ENCODE results near the gene ZNF711.
A peak's percentile ranks its signal among the peaks of the same experiment; 100 is the strongest.
"Not testable (repeated sequence)": the region's sequence is repeated elsewhere in the genome, so short reads cannot be mapped to it uniquely, and the experiment has no call there.

The ZNF711 gene

DNA sequence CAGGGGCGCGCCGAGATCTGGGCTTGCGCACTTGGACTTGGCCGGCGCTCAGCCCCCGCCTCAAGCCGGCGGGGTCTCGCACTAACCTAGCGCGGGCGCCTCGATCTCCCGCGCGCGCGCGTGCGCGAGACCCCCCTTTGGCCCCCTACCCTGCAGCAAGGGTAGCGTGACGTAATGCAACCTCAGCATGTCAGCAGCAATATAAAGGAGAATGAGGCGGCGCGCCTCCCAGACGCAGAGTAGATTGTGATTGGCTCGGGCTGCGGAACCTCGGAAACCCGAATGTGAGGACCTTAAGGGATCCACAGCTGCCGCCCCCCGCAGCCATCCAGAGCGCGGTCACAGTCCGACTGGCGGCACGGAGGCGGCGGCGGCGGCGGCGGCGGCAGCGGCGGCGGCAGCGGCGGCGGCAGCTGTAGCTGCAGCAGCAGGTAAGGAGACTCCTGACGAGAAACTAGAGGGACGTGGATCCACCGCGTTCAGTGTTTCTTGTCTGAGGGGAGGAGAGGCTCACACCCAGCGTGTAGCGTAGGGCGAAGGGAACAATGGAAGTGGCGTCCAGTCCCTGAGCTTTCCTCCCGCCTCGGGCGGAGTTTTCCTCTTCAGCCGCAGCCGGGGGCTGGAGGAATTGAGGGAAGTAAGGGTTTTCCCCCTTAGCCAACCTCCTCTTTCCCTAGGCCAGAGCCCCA is at the start of gene ZNF711, which contains the start of gene SATL1:
Gene ZNF711, plus strand, starts transcription at position 231 of the 689 bp plus-strand sequence. CDS start 3,582 bp downstream, outside the sequence.
Gene SATL1, minus strand, starts transcription at position 19 of the 689 bp plus-strand sequence. CDS start 134,811 bp downstream, outside the sequence.
- no peak for DNase-seq

DNA sequence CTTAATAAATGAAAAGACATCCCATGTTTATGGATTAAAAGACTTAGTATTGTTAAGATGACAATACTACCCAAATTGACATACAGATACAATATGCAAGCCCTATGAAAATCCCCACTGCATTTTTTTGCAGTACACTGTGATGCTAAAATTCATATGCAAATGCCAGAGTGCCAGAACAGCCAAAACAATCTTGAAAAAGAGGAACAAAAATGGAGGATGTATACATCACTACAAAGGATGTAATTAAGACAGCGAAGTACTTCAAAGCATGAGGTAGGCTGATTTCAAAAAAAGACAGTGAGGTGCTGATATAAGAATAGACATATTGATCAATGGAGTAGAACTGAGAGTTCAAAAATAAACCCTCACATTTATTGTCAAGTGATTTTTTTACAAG is 47.5 kb upstream of the ZNF711 start:
- no peak for DNase-seq

- no peak for DNase-seq
Observed at GRCh38 chrX:85203461-85203970, 40.3 kb upstream of the ZNF711 start.

DNA sequence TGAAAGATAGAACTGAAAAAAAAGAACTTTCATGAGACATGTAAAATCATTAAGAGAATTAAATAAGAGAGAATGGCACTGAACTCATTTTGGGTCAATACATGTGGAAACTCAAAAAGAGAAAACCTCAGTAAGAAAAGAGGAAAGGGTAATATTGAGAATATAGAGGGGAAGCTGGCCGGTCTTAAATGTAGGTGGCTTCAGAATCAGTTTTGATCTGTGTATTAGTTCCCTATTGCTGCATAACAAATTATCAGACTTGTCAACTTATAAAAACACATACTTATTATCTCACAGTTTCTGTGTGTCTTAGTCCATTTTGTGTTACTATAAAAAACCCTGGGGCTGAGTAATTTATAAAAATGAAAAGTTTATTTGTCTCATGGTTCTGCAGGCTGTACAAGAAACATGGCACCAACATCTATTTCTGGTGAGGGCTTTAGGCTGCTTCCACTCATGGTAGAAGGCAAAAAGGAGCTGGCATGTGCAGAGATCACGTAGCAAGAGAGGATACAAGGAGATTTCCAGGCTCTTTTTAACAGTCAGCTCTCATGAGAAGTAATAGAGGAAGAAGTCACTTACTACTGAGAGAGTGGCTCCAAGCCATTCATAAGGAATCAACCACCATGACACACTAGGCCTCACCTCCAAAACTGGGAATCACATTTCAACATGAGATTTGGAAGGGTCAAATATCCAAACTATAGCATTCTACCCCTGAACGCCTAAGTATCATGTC is 29.8 kb upstream of the ZNF711 start:
- DNase-seq, result no peak

DNA sequence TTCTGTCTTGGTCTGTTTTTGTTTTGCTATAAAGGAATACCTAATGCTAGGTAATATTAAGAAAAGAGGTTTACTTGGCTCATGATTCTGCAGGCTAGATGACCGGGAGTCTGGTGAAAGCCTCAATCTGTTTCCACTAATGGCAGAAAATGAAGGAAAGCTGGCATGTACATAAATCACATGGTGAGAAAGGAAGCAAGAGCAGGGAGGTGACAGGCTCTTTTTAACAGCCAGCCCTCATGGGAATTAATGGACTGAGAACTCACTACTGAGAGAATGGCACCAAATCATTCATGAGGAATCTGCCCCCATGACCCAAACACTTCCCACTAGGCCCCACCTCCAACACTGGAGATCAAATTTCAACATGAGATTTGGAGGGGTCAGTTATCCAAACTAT is 27.8 kb upstream of the ZNF711 start:
- DNase-seq, result no peak

DNA sequence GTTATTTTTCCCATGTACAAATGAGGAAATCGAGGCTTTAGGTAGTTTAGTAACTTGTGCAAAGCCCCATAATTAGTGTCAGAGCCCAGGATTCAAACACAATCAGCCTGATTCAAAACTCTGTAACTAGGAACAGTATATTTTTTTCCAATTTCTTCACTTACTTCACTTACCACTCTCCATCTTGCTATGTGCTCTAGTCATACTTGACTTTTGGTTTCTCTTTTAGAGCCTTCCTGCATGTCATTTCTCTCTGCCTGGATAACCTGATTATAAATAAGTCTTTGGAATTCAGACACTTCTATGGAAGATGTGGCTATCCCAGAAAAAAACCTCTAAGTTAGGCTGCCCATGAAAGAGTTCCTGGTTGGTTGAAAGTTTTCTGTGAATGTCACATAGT is 22.4 kb upstream of the ZNF711 start:
- DNase-seq, result no peak

- DNase-seq, result no peak
Observed at GRCh38 chrX:85223359-85223758, 20.4 kb upstream of the ZNF711 start.

DNA sequence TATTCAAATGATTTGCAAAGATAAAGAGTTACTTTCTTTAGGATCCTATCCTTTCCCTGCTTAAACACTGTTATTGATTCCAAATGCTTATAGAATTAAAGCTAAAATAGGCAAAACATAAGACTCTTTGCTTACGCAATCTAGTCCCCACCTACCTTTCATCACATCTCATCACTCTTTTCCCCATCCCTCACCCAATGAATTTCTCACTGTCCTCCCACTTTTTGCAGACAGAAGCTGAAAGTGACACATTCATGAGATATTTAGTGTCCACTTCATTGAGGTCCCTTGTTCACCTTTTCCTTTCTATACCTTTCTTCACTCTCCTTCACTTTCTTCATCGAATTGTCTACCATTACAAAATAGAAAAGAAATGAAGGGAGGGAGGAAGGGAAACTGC is 636 bp upstream of the ZNF711 start:
- DNase-seq, result no peak

DNA sequence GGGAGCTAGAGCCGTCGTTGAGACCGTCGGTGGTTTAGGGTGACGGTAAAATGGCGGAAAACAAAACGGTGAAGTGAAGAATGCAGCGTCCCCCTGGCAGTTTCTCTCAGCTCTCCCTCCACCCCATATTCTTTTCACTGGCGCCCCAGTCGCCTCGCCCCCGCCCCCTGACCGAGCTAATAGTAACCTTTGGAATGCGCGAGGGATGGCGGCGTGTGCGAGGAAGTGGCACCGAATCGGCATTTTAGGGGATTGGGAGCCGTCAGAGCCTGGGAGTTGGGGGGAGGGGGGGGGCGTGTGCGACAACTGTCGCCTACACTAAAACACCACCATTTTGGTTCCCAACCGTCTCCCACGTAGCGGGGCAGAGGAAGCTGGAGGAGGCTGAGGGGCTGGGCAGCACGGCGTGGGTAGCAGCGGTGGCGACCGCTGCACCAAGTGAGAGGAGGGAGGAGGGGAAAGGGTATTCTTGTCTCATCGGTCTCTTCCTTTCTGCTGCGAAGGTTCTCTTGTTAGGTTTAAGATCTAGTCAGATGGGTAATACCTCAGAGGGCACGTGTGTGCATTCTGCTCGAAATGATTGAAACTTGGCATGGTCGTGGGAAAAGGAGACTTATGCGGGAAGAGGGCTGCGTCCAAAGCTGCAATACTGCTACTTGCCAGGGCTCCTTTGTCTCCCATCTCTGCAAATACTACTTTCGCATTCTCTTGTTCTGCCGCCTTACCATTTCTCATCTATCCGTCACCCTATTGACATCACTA is 840 bp downstream of the ZNF711 start:
- peak; percentile 8 for DNase-seq

- not testable (repeated sequence) for DNase-seq
Observed at GRCh38 chrX:85285286-85285685, 41.5 kb downstream of the ZNF711 start.

DNA sequence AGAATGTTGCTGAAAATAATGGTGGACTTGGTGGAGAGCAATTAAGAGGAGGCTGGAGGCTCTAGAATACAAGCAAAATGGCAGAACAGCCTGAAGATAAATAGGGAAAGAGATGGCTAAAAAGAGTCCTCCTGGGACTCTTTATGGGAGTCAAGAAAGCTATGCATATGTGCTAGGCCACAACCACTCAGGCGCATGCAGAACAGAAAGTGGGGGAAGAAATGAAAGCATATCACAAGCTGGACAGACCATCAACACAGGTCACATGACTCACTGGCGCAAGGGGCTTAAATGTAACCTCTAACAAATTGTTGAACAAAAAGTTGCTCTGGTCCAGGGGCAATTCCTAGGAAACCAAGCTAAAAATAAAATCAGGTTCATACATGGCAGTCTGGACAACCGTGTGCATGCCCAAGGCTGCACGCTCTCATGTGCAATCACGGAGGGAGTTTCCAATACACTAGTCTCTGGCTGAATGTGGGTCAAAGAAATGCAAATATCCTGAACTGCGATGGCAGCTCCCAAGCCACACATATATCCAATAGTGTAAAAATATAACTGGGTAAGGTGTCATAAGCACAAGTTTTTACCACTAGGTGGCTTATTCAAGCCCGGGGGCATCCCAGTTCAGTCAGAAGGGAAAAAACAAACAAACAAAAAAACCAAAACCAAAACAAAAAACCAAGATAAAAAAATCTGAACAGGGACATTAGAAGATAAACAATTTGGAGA is 45.4 kb downstream of the ZNF711 start:
- DNase-seq, result no peak

GRCh38 chrX:85303544-85303943 is 59.8 kb downstream of the ZNF711 start:
- no peak for DNase-seq

DNA sequence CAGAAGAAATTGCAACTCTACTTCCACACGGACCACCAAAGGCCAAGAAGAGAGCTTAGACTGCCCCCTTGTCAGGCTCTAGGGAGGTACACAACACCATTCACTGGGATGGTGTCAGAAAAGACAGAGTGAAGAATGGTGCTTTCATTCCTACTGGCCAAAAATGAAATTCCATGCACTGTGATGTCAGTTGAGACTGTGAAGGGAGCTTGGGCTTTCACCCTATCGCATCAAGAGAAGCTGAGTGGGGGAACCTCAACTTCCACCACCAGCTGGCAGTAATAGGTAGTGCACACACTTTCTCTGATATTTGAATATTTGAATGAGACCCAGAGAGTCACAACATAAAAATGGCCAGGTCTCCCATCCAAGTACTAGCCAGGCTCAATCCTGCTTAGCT is 65.9 kb downstream of the ZNF711 start:
- no peak for DNase-seq

GRCh38 chrX:85311348-85311747 is 67.6 kb downstream of the ZNF711 start:
- DNase-seq, result not testable (repeated sequence)

Measured in NCI-H2029 treated with DMSO at 0.1 percent for 48 hours (cell line).